Neural cell (in vitro differentiated cells): ENCODE measurements around the gene WDR4. TPM values are rescaled to one million over a fixed set of nuclear protein-coding genes. Genes with fewer than 3 reads are reported as not detected.

ENCODE experiments used
- H2AFZ ChIP-seq: fragments of 200-600, 300-800 bp; sonication (generic), shearing (Covaris generic); 2 replicates; pipeline ENCODE4 v1.6.0; 2014; ENCODE audit warnings: low read depth, mild to moderate bottlenecking, antibody characterized with exemption, low read length, moderate library complexity
- H3F3A ChIP-seq: fragments of 200-600 bp; shearing (Covaris generic); 2 replicates; pipeline ENCODE4 v1.6.1; 2016; ENCODE audit warnings: mild to moderate bottlenecking, moderate library complexity, mixed read lengths, antibody characterized with exemption, low read length; ENCODE audit not compliant: insufficient read depth, poor library complexity, severe bottlenecking
- H3K27ac ChIP-seq: fragments of 200-600, 300-800 bp; sonication (generic), shearing (Covaris generic); 2 replicates; pipeline ENCODE4 v1.5.1; 2014; ENCODE audit warnings: mild to moderate bottlenecking, low read length, moderate library complexity
- H3K27me3 ChIP-seq: fragments of 300-800, 200-600 bp; sonication (generic), shearing (Covaris generic); 2 replicates; pipeline ENCODE4 v1.6.0; 2014; ENCODE audit warnings: mild to moderate bottlenecking, low read depth, low read length, moderate library complexity; ENCODE audit not compliant: insufficient read depth
- H3K36me3 ChIP-seq: fragments of 300-800, 200-600 bp; sonication (generic), shearing (Covaris generic); 2 replicates; pipeline ENCODE4 v1.5.1; 2014; ENCODE audit warnings: mild to moderate bottlenecking, antibody characterized with exemption, low read length, moderate library complexity; ENCODE audit not compliant: insufficient read depth
- H3K4me2 ChIP-seq: fragments of 300-800, 200-600 bp; sonication (generic), shearing (Covaris generic); 2 replicates; pipeline ENCODE4 v1.6.0; 2014; ENCODE audit warnings: mild to moderate bottlenecking, low read length
- H3K4me3 ChIP-seq: fragments of 300-800, 200-600 bp; sonication (generic), shearing (Covaris generic); 2 replicates; pipeline ENCODE4 v1.5.1; 2014; ENCODE audit warnings: mild to moderate bottlenecking, low read length, moderate library complexity
- H3K79me2 ChIP-seq: fragments of 200-600 bp; shearing (Covaris generic); replicated peaks from 2 replicates; pipeline ENCODE4 v1.6.0; 2014; ENCODE audit warnings: mild to moderate bottlenecking, low read length, moderate library complexity; ENCODE audit not compliant: insufficient read depth
- H3K9ac ChIP-seq: fragments of 300-800, 200-600 bp; sonication (generic), shearing (Covaris generic); 2 replicates; pipeline ENCODE4 v1.6.1; 2016; ENCODE audit warnings: mild to moderate bottlenecking, low read length, mixed read lengths
- H3K9me2 ChIP-seq: fragments of 200-600 bp; shearing (Covaris generic); 2 replicates; pipeline ENCODE4 v1.6.1; 2016; ENCODE audit warnings: mild to moderate bottlenecking, low read length, mixed read lengths; ENCODE audit not compliant: insufficient read depth
- H3K9me3 ChIP-seq: fragments of 200-600, 300-800 bp; sonication (generic), shearing (Covaris generic); 2 replicates; pipeline ENCODE4 v1.6.1; 2016; ENCODE audit warnings: mild to moderate bottlenecking, mixed run types, low read length, moderate library complexity, mixed read lengths
- H4K20me1 ChIP-seq: fragments of 200-600 bp; shearing (Covaris generic); 2 replicates; pipeline ENCODE4 v1.6.1; 2016; ENCODE audit warnings: mild to moderate bottlenecking, mixed run types; ENCODE audit not compliant: insufficient read depth
- EP300 ChIP-seq: fragments of 450-650 bp; conservative IDR thresholded peaks from 2 replicates; pipeline ENCODE4 v1.6.1; 2014; ENCODE audit warnings: antibody characterized with exemption, mild to moderate bottlenecking, moderate library complexity; ENCODE audit not compliant: poor library complexity, severe bottlenecking
- EZH2 ChIP-seq: fragments of 200-600, 300-800 bp; shearing (Covaris generic), sonication (generic); IDR thresholded peaks from 2 replicates; pipeline ENCODE4 v1.6.1; 2014; ENCODE audit warnings: antibody characterized with exemption, low read length, borderline replicate concordance, mild to moderate bottlenecking; ENCODE audit not compliant: insufficient read depth, poor library complexity, severe bottlenecking
- MXI1 ChIP-seq: fragments of 450-650 bp; conservative IDR thresholded peaks from 2 replicates; pipeline ENCODE4 v1.6.1; 2014; ENCODE audit warnings: antibody characterized with exemption, mild to moderate bottlenecking; ENCODE audit not compliant: poor library complexity, severe bottlenecking
- POLR2AphosphoS5 ChIP-seq: IDR thresholded peaks from 2 replicates; pipeline ENCODE4 v1.6.1; 2012
- RAD21 ChIP-seq: fragments of 450-650 bp; conservative IDR thresholded peaks from 2 replicates; pipeline ENCODE4 v1.6.1; 2014; ENCODE audit warnings: antibody characterized with exemption, mild to moderate bottlenecking, moderate library complexity
- SMC3 ChIP-seq: fragments of 450-650 bp; conservative IDR thresholded peaks from 2 replicates; pipeline ENCODE4 v1.6.1; 2014; ENCODE audit warnings: antibody characterized with exemption, mild to moderate bottlenecking, moderate library complexity; ENCODE audit not compliant: poor library complexity
- TAF1 ChIP-seq: IDR thresholded peaks from 2 replicates; pipeline ENCODE4 v1.6.1; 2012; ENCODE audit warnings: low read depth
- polyA plus RNA-seq: library from polyadenylated mRNA; depleted of rRNA; stranded (reverse); fragments of >200 nt; gene quantifications from 2 replicates; pipeline ENCODE4 v1.2.3, GENCODE V29; 2014
- TF ChIP-seq, protein P1 (sequence below): fragments of 450-650 bp; IDR thresholded peaks from 2 replicates; pipeline ENCODE4 v1.5.1; 2014; ENCODE audit warnings: antibody characterized with exemption, mild to moderate bottlenecking, moderate library complexity; ENCODE audit not compliant: poor library complexity, severe bottlenecking
- TF ChIP-seq, protein P2 (sequence below): IDR thresholded peaks from 2 replicates; pipeline ENCODE4 v1.6.1; 2012; ENCODE audit warnings: borderline replicate concordance

Gene WDR4
- polyA plus RNA-seq, 1 donor from 2014 or later, result 9.2 TPM

DNA sequence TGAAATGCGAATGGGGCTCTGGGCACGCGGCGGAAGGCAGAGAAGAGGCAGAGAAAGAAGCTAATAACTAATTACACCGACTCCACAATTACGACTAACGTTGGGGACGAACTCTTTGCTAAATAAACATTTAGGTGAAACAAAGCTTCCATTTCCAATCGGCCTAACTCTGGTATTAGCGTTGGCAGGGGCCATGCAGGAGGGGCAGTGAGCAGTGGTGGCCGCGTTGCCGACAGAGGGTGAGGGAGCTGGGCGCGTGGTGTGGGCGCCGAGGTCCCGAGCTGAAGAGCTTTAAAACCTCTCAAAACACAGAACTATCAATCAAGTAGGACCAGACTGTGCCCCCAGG lies 13.2 kb upstream of the WDR4 start:
- Histone ChIP-seq H3K4me3 (peak overlapping the region; percentile 91), H3K9me2 (no peaks in the 10 kb centered on the region), H3K27me3 (no peaks in the 10 kb centered on the region), H3F3A (no peaks in the 10 kb centered on the region), H2AFZ (peak overlapping the region; percentile 96), H3K36me3 (no peaks in the 10 kb centered on the region), H3K4me2 (peak overlapping the region; percentile 80), H3K9me3 (no peaks in the 10 kb centered on the region), H3K79me2 (peaks cover 4% of the 10 kb centered on the region), H3K9ac (peak overlapping the region; percentile 91), H4K20me1 (no peaks in the 10 kb centered on the region), H3K27ac (peak overlapping the region; percentile 95)
- TF ChIP-seq POLR2AphosphoS5 (no peak), TAF1 (no peak), RAD21 (no peak), EZH2 (no peak), SMC3 (no peak), MXI1 (no peak), EP300 (no peak)
- TF ChIP-seq, protein P1, sequence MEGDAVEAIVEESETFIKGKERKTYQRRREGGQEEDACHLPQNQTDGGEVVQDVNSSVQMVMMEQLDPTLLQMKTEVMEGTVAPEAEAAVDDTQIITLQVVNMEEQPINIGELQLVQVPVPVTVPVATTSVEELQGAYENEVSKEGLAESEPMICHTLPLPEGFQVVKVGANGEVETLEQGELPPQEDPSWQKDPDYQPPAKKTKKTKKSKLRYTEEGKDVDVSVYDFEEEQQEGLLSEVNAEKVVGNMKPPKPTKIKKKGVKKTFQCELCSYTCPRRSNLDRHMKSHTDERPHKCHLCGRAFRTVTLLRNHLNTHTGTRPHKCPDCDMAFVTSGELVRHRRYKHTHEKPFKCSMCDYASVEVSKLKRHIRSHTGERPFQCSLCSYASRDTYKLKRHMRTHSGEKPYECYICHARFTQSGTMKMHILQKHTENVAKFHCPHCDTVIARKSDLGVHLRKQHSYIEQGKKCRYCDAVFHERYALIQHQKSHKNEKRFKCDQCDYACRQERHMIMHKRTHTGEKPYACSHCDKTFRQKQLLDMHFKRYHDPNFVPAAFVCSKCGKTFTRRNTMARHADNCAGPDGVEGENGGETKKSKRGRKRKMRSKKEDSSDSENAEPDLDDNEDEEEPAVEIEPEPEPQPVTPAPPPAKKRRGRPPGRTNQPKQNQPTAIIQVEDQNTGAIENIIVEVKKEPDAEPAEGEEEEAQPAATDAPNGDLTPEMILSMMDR, result no peak
- TF ChIP-seq, protein P2, sequence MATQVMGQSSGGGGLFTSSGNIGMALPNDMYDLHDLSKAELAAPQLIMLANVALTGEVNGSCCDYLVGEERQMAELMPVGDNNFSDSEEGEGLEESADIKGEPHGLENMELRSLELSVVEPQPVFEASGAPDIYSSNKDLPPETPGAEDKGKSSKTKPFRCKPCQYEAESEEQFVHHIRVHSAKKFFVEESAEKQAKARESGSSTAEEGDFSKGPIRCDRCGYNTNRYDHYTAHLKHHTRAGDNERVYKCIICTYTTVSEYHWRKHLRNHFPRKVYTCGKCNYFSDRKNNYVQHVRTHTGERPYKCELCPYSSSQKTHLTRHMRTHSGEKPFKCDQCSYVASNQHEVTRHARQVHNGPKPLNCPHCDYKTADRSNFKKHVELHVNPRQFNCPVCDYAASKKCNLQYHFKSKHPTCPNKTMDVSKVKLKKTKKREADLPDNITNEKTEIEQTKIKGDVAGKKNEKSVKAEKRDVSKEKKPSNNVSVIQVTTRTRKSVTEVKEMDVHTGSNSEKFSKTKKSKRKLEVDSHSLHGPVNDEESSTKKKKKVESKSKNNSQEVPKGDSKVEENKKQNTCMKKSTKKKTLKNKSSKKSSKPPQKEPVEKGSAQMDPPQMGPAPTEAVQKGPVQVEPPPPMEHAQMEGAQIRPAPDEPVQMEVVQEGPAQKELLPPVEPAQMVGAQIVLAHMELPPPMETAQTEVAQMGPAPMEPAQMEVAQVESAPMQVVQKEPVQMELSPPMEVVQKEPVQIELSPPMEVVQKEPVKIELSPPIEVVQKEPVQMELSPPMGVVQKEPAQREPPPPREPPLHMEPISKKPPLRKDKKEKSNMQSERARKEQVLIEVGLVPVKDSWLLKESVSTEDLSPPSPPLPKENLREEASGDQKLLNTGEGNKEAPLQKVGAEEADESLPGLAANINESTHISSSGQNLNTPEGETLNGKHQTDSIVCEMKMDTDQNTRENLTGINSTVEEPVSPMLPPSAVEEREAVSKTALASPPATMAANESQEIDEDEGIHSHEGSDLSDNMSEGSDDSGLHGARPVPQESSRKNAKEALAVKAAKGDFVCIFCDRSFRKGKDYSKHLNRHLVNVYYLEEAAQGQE, result no peak

DNA sequence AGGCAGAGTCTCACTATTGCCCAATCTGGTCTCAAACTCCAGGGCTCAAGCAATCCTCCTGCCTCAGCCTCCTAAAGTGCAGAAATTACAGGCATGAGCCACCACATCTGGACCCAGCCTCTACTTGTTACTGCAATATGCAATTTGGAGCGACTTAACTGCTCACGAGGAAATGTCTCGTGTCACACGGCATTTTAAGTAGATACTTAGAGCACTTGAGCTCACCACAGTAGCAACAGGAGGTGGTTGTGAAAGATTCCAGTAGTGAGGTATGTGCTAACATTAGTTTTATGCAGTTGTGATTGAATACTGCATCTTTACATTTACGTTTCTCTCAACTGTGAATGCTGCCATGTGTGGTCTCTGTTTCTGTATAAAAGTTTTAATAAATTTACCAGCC lies 8.0 kb upstream of the WDR4 start:
- Histone ChIP-seq H3K27me3 (no peaks in the 10 kb centered on the region), H3K4me3 (no peak overlapping the region), H2AFZ (no peak overlapping the region), H3K9me2 (no peaks in the 10 kb centered on the region), H4K20me1 (no peaks in the 10 kb centered on the region), H3K9ac (no peak overlapping the region), H3K79me2 (no peaks in the 10 kb centered on the region), H3K9me3 (no peaks in the 10 kb centered on the region), H3K4me2 (no peak overlapping the region), H3K36me3 (no peaks in the 10 kb centered on the region), H3F3A (no peaks in the 10 kb centered on the region), H3K27ac (no peak overlapping the region)
- TF ChIP-seq POLR2AphosphoS5, result no peak
- no peak for TF ChIP-seq RAD21
- TF ChIP-seq, protein P2, result no peak
- no peak for TF ChIP-seq SMC3
- TF ChIP-seq MXI1, result no peak
